Measurements from ENCODE around the gene CD200R1L. TPM values are rescaled to one million over a fixed set of nuclear protein-coding genes. Genes with fewer than 3 reads are reported as not detected.
A peak's percentile ranks its signal among the peaks of the same experiment; 100 is the strongest.

The CD200R1L gene
- total and polyA plus RNA-seq, 9 of the 15 experiments (the other 6 are each of a cell fraction or from before 2014, with no cell fraction given), result not detected

GRCh38 chr3:112857526-112857925 lies 10.9 kb upstream of the CD200R1L start:
- Histone ChIP-seq H3K9me1 (ENCODE audit: control insufficient read depth, insufficient read depth, low read length) (no peaks in the 10 kb centered on the region), H3K36me3 (ENCODE audit: control insufficient read depth, insufficient read depth, low read length) (no peaks in the 10 kb centered on the region), H3K27ac (ENCODE audit: extremely low read depth, low read depth, low read length) (no peak overlapping the region), H3K9me3 (replicated peaks; ENCODE audit: control insufficient read depth, insufficient read depth, low read depth, low read length) (no peaks in the 10 kb centered on the region), H3K4me3 (no peak overlapping the region), H3K27me3 (ENCODE audit: control insufficient read depth in 2 of 2, insufficient read depth in 2 of 2, low read length in 2 of 2) (no peaks in the 10 kb centered on the region), H3K4me1 (replicated peaks in 1 of 2; ENCODE audit: control insufficient read depth in 2 of 2, insufficient read depth in 2 of 2, low read length in 2 of 2) (peaks cover 0 to 9% of the 10 kb centered on the region in 2 experiments; a peak in 1 of 5 replicates), H3K79me2 (ENCODE audit: control insufficient read depth, insufficient read depth, low read length) (no peaks in the 10 kb centered on the region), H2AFZ (ENCODE audit: low read depth, low read length) (no peak overlapping the region), H3K4me2 (ENCODE audit: insufficient read depth, low read length) (no peak overlapping the region), H3K9ac (ENCODE audit: insufficient read depth in 1 of 2, low read depth in 2 of 2, low read length in 2 of 2) (no peak overlapping the region), H4K20me1 (replicated peaks; ENCODE audit: control insufficient read depth, insufficient read depth, low read length) (no peaks in the 10 kb centered on the region)
- ChIA-PET CTCF (ENCODE audit: low intra/inter-chr PET ratio) (no interaction called here), POLR2A (no interaction called here)
- BruUV-seq (replicated peaks), result no TSS peak
- TF ChIP-seq ZFX (CRISPR knock-in tag; IDR thresholded peaks at IDR 0.05) (no peak), FUS (optimal IDR thresholded peaks at IDR 0.05; ENCODE audit: low read depth, low read length) (no peak), HLTF (IDR thresholded peaks at IDR 0.05) (no peak), PATZ1 (CRISPR knock-in tag; IDR thresholded peaks at IDR 0.05; ENCODE audit: borderline replicate concordance) (no peak)
- ATAC-seq (no peak), DNase-seq (ENCODE audit: extremely low read depth in 1 of 4, low spot score in 3 of 4) (peak in 1 of 4 experiments; percentile 1), FAIRE-seq (no peak)
- intact Hi-C loops (cut with micrococcal nuclease) (loop anchor here (10.0 kb wide), 1 partner anchor 117 kb away; the partner anchor contains the start of gene CD200R1), in situ Hi-C loops (cut with MboI) (no loop called here)

DNA sequence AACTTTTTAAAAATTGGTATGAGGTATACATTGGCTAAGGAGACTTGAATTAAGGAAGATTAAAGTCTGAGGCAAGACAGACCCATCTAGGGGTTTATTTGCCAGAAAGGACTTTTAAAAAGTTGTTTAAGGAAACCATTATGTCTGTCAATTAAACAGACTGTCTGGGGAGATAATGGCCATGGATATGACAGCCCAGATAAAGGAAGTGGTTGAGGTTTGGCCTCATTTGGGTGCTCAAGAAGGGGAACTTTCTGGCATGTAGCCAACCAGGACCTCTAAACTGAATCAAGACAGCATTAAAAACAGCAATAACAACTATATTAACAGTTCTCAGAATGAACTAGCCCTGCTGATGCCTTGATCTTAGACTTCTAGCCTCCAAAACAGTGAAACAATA lies 9.9 kb upstream of the CD200R1L start:
- BruUV-seq (replicated peaks), result no TSS peak
- CTCF ChIA-PET (ENCODE audit: low intra/inter-chr PET ratio), result no interaction called here
- DNase-seq (ENCODE audit: extremely low read depth in 1 of 4, low spot score in 3 of 4) (peak in 1 of 4 experiments; percentile 34), FAIRE-seq (no peak), ATAC-seq (no peak)
- no peaks in the 10 kb centered on the region for H3K27me3 ChIP-seq (ENCODE audit: control insufficient read depth in 2 of 2, insufficient read depth in 2 of 2, low read length in 2 of 2)
- in situ Hi-C loops (cut with MboI), result no loop called here
- no peak overlapping the region for H3K4me2 ChIP-seq (ENCODE audit: insufficient read depth, low read length)
- H4K20me1 ChIP-seq (replicated peaks; ENCODE audit: control insufficient read depth, insufficient read depth, low read length), result no peaks in the 10 kb centered on the region
- H3K27ac ChIP-seq (ENCODE audit: extremely low read depth, low read depth, low read length), result no peak overlapping the region
- H3K79me2 ChIP-seq (ENCODE audit: control insufficient read depth, insufficient read depth, low read length), result no peaks in the 10 kb centered on the region
- H3K9ac ChIP-seq (ENCODE audit: insufficient read depth in 1 of 2, low read depth in 2 of 2, low read length in 2 of 2), result no peak overlapping the region
- no peaks in the 10 kb centered on the region for H3K36me3 ChIP-seq (ENCODE audit: control insufficient read depth, insufficient read depth, low read length)
- no peaks in the 10 kb centered on the region for H3K9me1 ChIP-seq (ENCODE audit: control insufficient read depth, insufficient read depth, low read length)
- peaks cover 0 to 9% of the 10 kb centered on the region in 2 experiments; a peak in 1 of 5 replicates for H3K4me1 ChIP-seq (replicated peaks in 1 of 2; ENCODE audit: control insufficient read depth in 2 of 2, insufficient read depth in 2 of 2, low read length in 2 of 2)
- intact Hi-C loops (cut with micrococcal nuclease), result loop anchor here (10.0 kb wide), 1 partner anchor 118 kb away; the partner anchor contains the start of gene CD200R1
- POLR2A ChIA-PET, result no interaction called here
- no peak overlapping the region for H3K4me3 ChIP-seq
- H2AFZ ChIP-seq (ENCODE audit: low read depth, low read length), result no peak overlapping the region
- no peaks in the 10 kb centered on the region for H3K9me3 ChIP-seq (replicated peaks; ENCODE audit: control insufficient read depth, insufficient read depth, low read depth, low read length)
- peak; percentile 37; the same call in 1 of the 2 replicates for TF ChIP-seq EP300 (IDR thresholded peaks at IDR 0.05; ENCODE audit: low read length)
- peak; percentile 71; the same call in 1 of the 2 replicates for TF ChIP-seq TEAD4 (IDR thresholded peaks at IDR 0.05; ENCODE audit: low read length)
- TF ChIP-seq TEAD4 (CRISPR knock-in tag; IDR thresholded peaks at IDR 0.05; ENCODE audit: borderline replicate concordance), result no peak
- 0 out of 2 replicates have a peak, but pooled peaks have one; percentile 32 for TF ChIP-seq PML (IDR thresholded peaks at IDR 0.05; ENCODE audit: low read length)
- no peak for TF ChIP-seq FOXM1 (IDR thresholded peaks at IDR 0.05; ENCODE audit: low read depth)
- TF ChIP-seq FOXM1 (CRISPR knock-in tag; IDR thresholded peaks at IDR 0.05; ENCODE audit: low read depth), result no peak
- peak; percentile 72 for TF ChIP-seq TCF3 (CRISPR knock-in tag; IDR thresholded peaks at IDR 0.05)
- peak; percentile 19; the same call in 1 of the 2 replicates for TF ChIP-seq SMARCA4 (IDR thresholded peaks at IDR 0.05)
- TF ChIP-seq NCOR1 (IDR thresholded peaks at IDR 0.05), result peak; percentile 42; the same call in 1 of the 2 replicates
- TF ChIP-seq, protein P1, sequence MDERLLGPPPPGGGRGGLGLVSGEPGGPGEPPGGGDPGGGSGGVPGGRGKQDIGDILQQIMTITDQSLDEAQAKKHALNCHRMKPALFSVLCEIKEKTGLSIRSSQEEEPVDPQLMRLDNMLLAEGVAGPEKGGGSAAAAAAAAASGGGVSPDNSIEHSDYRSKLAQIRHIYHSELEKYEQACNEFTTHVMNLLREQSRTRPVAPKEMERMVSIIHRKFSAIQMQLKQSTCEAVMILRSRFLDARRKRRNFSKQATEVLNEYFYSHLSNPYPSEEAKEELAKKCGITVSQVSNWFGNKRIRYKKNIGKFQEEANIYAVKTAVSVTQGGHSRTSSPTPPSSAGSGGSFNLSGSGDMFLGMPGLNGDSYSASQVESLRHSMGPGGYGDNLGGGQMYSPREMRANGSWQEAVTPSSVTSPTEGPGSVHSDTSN (CRISPR knock-in tag; IDR thresholded peaks at IDR 0.05; ENCODE audit: low read depth), result no peak
- TF ChIP-seq, protein P1 (tag; conservative IDR thresholded peaks at IDR 0.05; ENCODE audit: low read depth), result peak; percentile 62; the same call in 1 of the 2 replicates
